ENCODE data around the gene AIMP1.
"Not testable (repeated sequence)": the region's sequence is repeated elsewhere in the genome, so short reads cannot be mapped to it uniquely, and the experiment has no call there.

The AIMP1 gene

GRCh38 chr4:106321814-106322213 is 5.5 kb downstream of the AIMP1 start:
- H3K27ac ChIP-seq (ENCODE audit: extremely low read depth, low read depth, low read length); POLR2A ChIA-PET; H3K9me3 ChIP-seq (ENCODE audit: control insufficient read depth, insufficient read depth, low read depth, low read length); H3K4me1 ChIP-seq (ENCODE audit: control insufficient read depth, insufficient read depth, low read length); H3K4me3 ChIP-seq (ENCODE audit: low read depth, low read length): not testable (repeated sequence)
- H3K36me3 ChIP-seq (ENCODE audit: control insufficient read depth in 2 of 2, insufficient read depth in 1 of 2, low read length in 2 of 2), result peaks cover 3 to 19% of the 10 kb centered on the region in 2 experiments; a peak in 1 of 3 replicates
- CTCF ChIA-PET, result interaction anchor here (0.8 kb wide), 1 partner anchor 73 kb away, joined by 6 read pairs; no protein-coding TSS in a partner anchor
- TF ChIP-seq KLF1 (tag by site-specific recombination; IDR thresholded peaks at IDR 0.05), result 0 out of 2 replicates have a peak, but pooled peaks have one; percentile 21

GRCh38 chr4:106323119-106323518 is 6.8 kb downstream of the AIMP1 start:
- Histone ChIP-seq H3K9me3 (ENCODE audit: control insufficient read depth, insufficient read depth, low read depth, low read length) (no peaks in the 10 kb centered on the region), H3K36me3 (ENCODE audit: control insufficient read depth in 2 of 2, insufficient read depth in 1 of 2, low read length in 2 of 2) (peaks cover 3 to 32% of the 10 kb centered on the region in 2 experiments; a peak in 1 of 3 replicates), H3K27ac (ENCODE audit: extremely low read depth, low read depth, low read length) (no peak overlapping the region), H3K4me3 (ENCODE audit: low read depth, low read length) (no peak overlapping the region), H3K4me1 (ENCODE audit: control insufficient read depth, insufficient read depth, low read length) (no peaks in the 10 kb centered on the region)
- ChIA-PET POLR2A (no interaction called here), CTCF (no interaction called here)
- TF ChIP-seq ZNF423 (tag by site-specific recombination; IDR thresholded peaks at IDR 0.05) (no peak), KLF8 (tag by site-specific recombination; IDR thresholded peaks at IDR 0.05) (no peak), ZNF529 (tag by site-specific recombination; IDR thresholded peaks at IDR 0.05; ENCODE audit: insufficient replicate concordance) (no peak), ZNF664 (tag by site-specific recombination; IDR thresholded peaks at IDR 0.05) (no peak), ZNF560 (tag by site-specific recombination; IDR thresholded peaks at IDR 0.05; ENCODE audit: borderline replicate concordance) (no peak), BCL11B (tag by site-specific recombination; IDR thresholded peaks at IDR 0.05; ENCODE audit: low read depth) (no peak), ZEB2 (tag by site-specific recombination; IDR thresholded peaks at IDR 0.05) (no peak)
- TF ChIP-seq, protein P1, sequence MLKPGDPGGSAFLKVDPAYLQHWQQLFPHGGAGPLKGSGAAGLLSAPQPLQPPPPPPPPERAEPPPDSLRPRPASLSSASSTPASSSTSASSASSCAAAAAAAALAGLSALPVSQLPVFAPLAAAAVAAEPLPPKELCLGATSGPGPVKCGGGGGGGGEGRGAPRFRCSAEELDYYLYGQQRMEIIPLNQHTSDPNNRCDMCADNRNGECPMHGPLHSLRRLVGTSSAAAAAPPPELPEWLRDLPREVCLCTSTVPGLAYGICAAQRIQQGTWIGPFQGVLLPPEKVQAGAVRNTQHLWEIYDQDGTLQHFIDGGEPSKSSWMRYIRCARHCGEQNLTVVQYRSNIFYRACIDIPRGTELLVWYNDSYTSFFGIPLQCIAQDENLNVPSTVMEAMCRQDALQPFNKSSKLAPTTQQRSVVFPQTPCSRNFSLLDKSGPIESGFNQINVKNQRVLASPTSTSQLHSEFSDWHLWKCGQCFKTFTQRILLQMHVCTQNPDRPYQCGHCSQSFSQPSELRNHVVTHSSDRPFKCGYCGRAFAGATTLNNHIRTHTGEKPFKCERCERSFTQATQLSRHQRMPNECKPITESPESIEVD (tag by site-specific recombination; IDR thresholded peaks at IDR 0.05), result peak; percentile 11; the same call in 1 of the 2 replicates

- ChIA-PET CTCF (no interaction called here), POLR2A (no interaction called here)
- no peak overlapping the region for H3K27ac ChIP-seq (ENCODE audit: extremely low read depth, low read depth, low read length)
- H3K4me3 ChIP-seq (ENCODE audit: low read depth, low read length), result no peak overlapping the region
- no peaks in the 10 kb centered on the region for H3K4me1 ChIP-seq (ENCODE audit: control insufficient read depth, insufficient read depth, low read length)
- H3K9me3 ChIP-seq (ENCODE audit: control insufficient read depth, insufficient read depth, low read depth, low read length), result no peaks in the 10 kb centered on the region
- peaks cover 3 to 43% of the 10 kb centered on the region in 2 experiments for H3K36me3 ChIP-seq (ENCODE audit: control insufficient read depth in 2 of 2, insufficient read depth in 1 of 2, low read length in 2 of 2)
- no peak for TF ChIP-seq ZSCAN30 (tag by site-specific recombination; IDR thresholded peaks at IDR 0.05)
- TF ChIP-seq PBX3 (CRISPR knock-in tag; IDR thresholded peaks at IDR 0.05), result no peak
- TF ChIP-seq ZNF776 (tag by site-specific recombination; IDR thresholded peaks at IDR 0.05; ENCODE audit: borderline replicate concordance), result no peak
- TF ChIP-seq HIC1 (tag by site-specific recombination; IDR thresholded peaks at IDR 0.05), result no peak
- no peak for TF ChIP-seq ZNF677 (tag by site-specific recombination; IDR thresholded peaks at IDR 0.05)
- no peak for TF ChIP-seq TCF7L2 (IDR thresholded peaks at IDR 0.05; ENCODE audit: borderline replicate concordance, low read depth, low read length)
- TF ChIP-seq FEZF1 (tag by site-specific recombination; IDR thresholded peaks at IDR 0.05), result no peak
These were observed 9.4 kb downstream of the AIMP1 start for GRCh38 chr4:106325800-106326199.
